Left renal pelvis (tissue), 4 donors: ENCODE data around the gene ATP5IF1. TPM values are rescaled to one million over a fixed set of nuclear protein-coding genes. Genes with fewer than 3 reads are reported as not detected.

ENCODE experiments used
- DNase-seq, 4 donors: peaks; one replicate each; pipeline ENCODE4 v3.0.0-alpha.2; 2013; ENCODE audit warnings: low read depth in 4 of 4, low spot score in 3 of 4
- polyA plus RNA-seq, 4 donors: library from polyadenylated mRNA; unstranded; fragments of 120-200 nt; gene quantifications; one replicate each; pipeline ENCODE4 v1.2.1, GENCODE V29; 2013; ENCODE audit not compliant: insufficient read length in 4 of 4

The ATP5IF1 gene
- polyA plus RNA-seq, 4 donors = 128 to 338 (median 260) TPM

DNA sequence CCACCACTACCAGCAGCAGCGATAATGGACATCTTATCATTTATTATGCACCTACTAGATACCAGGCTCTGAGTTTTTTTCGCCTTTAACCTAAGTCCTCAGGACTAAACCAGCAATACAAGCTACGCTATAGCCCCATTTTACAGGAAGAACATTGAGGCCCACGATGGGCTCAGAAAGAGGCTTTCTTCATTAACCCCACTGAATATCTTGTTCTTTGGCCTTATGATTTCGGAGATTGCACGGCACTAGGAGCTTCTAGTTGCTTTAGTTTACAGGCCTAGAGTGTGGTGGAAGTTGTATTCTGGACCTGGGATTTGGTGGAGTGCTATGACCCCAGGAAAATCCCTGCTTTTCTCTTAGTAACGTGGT, 24.9 kb downstream of the ATP5IF1 start:
- no peak for DNase-seq

DNA sequence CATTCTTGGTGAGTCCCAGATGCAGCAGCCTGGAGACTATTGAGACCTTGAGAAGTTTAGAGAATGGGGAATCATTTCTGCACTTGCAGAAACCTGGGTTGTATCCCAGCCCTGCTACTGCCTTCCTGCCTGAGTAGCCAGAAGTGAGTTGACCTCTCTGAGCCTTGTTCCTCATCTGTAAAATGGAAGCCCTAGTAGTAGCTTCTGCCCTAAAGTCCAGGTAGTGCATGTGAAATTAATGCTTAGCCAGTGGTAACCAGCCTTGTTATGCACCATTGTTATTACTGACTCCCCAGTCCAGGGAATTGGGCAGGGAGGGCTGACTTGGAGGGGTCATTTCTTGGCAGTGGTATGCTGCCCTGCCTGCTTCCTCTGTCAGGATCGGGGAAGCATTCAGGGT, 29.0 kb downstream of the ATP5IF1 start:
- no peak for DNase-seq

GRCh38 chr1:28265577-28265976, 29.7 kb downstream of the ATP5IF1 start:
- no peak for DNase-seq

GRCh38 chr1:28266920-28267322, 31.0 kb downstream of the ATP5IF1 start:
- DNase-seq = no peak

DNA sequence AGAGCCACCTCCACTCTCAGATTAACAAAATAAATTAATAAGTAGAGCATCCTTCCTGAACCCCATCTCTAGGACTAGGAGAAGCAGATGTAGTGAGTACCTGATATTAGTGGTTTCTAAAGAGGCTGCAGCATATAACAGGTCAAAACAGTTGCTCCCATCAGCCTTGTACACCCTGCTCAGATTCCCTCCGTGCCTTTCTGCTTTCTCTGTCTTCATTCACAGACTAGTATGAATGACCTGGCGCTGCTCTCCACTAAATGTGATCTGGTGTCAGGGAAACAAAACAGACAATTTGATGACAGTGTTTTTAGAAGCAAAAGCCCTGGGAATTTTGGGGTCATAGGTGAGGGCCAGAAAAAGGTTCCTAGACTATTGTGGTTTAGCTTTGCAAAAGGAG, 31.7 kb downstream of the ATP5IF1 start:
- no peak for DNase-seq

DNA sequence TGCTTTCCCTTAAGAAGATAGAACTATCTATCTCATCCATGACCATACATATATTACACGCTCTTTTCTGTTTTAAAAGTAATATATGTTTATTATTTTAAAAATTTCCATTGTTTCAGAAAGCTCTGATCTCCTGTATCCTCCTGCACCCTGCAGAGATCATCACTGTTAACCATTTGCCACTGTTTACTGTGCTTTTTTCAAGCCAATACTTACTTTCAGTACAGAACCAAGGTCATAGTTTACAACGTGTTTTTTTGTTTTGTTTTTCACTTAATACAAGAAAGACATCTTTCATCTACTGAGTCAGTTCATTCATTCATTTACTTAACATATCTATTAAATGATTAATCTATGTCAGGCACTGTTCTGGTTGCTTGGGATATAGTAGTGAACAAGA, 33.6 kb downstream of the ATP5IF1 start:
- no peak for DNase-seq

- no peak for DNase-seq
Observed at GRCh38 chr1:28272215-28272852, 36.4 kb downstream of the ATP5IF1 start.

DNA sequence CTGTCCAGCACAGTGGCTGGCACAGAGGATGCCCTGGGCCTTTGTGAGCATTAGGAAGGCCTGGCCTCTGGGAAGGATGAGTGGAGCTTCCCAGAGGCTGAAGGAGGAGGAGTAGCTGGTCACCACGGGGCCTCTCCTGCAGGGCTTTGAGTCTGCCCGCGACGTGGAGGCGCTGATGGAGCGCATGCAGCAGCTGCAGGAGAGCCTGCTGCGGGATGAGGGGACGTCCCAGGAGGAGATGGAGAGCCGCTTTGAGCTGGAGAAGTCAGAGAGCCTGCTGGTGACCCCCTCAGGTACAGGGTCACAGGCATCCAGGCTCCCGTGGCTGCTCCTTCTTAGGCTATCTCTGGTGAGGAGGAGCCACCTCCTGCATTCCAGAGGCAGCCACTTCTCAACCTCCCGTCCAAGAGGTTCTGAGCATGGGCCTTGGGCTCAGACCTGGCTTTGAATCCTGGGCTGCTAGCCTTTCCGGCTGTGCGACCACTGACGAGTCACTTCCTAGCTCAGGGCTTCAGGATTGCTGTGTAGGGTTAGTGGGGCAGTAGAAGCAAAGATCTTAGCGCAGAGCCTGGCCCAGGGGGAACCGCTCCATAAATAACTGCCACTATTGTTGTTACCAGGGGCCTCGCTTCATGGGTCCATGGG, 37.4 kb downstream of the ATP5IF1 start:
- no peak for DNase-seq

- no peak for DNase-seq
Observed at GRCh38 chr1:28278763-28279162, 42.8 kb downstream of the ATP5IF1 start.

DNA sequence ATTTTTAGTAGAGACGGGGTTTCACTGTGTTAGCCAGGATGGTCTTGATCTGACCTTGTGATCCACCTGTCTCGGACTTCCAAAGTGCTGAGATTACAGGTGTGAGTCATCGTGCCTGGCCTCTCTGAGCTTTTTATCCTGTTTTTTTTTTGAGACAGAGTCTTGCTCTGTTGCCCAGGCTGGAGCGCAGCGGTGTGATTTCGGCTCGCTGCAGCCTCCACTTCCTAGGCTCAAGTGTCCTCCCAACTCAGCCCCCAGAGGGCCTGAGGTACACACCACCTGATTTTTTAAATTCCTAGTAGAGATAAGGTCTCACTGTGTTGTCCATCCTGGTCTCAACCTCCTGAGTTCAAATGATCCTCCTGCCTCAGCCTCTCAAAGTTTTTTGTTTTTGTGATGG, 43.8 kb downstream of the ATP5IF1 start:
- DNase-seq = no peak

DNA sequence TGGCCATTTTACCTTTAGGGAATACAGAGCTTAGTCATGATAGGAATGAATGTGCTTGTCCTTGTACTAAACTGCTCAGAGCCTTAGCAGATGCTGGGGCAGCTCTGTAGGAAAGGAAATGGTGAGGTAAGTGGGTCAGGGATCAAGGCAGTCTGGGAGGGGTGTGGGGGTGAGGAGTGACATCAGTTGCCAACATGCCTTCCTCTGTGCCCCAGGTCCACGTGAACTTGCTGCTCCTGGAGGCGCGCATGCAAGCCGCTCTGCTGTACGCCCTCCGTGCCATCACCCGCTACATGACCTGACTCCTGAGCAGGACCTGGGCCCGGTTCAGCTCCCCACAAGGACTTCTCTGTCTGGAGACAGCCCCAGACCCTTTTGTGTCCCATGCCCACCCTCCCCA, 44.6 kb downstream of the ATP5IF1 start:
- DNase-seq = no peak

- no peak for DNase-seq
Observed at GRCh38 chr1:28280977-28281381, 45.1 kb downstream of the ATP5IF1 start.

DNA sequence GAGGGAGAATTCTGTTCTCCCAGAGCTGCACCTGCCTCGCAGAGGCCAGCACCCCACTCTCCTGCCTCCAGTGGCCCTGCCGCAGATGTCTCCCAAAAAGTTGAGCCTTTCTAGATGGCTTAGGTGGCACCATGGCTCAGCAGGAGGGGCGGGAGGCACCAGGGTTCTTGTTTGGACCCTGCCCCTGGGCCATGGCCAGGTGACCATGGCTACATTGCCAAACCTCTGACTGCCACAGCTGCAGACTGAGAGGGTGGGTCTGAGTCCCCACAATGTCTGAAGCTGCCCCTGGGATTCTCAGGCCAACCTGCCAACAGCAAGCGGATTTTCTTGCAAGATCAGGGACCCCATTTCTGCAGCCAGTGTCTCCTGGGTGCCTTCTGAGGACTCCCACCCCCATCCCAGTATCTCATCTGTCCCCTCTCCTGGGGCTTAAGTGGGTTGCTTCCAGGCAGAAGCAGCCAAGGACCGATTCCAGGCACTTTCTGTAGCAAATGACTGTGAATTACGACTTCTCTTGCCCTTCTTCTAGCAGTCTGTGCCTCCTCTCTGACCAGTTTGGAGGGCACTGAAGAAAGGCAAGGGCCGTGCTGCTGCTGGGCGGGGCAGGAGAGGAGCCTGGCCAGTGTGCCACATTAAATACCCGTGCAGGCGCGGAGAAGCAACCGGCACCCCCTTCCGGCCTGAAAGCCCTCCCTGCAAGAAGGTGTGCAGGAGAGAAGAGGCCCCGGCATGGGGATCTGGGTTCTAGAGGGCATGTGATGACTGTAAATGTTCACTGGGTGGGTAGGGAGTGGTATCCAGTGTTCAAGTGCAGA, 45.9 kb downstream of the ATP5IF1 start:
- no peak for DNase-seq

DNA sequence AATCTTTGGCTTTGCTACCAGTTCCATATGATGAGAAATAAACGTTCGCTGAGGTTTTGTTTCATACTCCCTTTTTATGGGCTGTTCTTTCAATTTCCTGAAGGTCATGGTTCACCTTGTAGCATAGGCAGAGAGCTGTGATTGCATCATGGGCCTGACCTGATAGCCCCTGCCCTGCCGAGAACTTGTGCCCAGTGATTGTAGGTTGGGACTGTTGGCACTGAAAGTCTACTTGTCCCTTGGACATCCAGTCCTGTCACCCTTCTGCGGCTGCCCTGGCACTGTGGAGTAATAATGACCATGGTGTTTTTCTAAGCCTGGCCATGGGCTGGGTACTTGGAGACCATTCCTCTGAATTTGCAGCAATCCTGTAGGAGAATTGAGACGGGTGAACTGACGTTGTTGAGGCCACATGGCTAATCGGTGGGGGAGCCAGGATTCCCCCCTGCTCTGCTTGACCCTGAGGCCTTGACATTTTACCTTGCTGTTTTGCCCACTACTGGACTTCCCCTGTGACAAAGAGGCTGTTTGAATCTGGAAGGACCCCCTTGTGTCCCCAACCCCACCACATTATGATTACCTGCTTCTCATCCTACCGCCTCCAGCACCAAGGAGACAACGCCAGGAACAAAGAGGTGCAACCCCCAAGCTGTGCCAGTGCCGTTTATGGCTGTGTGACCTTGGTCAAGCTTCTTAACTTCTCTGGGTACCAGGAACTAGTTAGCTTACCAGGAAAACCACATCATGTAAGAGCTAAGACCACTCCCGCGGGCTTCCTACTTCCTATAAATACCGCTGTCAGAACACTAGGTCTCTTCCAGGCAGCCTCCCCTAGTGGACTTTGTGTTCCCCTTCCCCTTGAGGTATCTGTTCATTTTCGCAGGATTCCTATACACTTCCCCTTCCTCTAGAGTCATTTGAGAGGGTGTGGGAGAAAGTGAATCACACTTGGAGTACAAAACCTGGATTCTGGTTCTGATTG, 46.8 kb downstream of the ATP5IF1 start:
- DNase-seq = no peak

GRCh38 chr1:28286111-28286510, 50.2 kb downstream of the ATP5IF1 start:
- DNase-seq = no peak

Other genes starting within 250 kb of the ATP5IF1 start
- gene EYA3, start 147.5 kb upstream of the ATP5IF1 start, polyA plus RNA-seq = 10 to 100 TPM; 16.9 to 58.0 (median 57.7) TPM
- gene PTAFR, start 59.4 kb upstream of the ATP5IF1 start, polyA plus RNA-seq = 1 to 10 TPM; 2.1 to 3.3 (median 2.6) TPM
- 100 to 1,000 TPM; 141 to 178 (median 152) TPM for gene DNAJC8, start 3.1 kb upstream of the ATP5IF1 start, polyA plus RNA-seq
- gene SESN2, start 23.4 kb downstream of the ATP5IF1 start, polyA plus RNA-seq = 10 to 100 TPM; 10.4 to 21.7 (median 15.3) TPM
- 10 to 100 TPM; 11.8 to 21.4 (median 19.9) TPM for gene MED18, start 92.9 kb downstream of the ATP5IF1 start, polyA plus RNA-seq
- 10 to 100 TPM; 50.3 to 86.1 (median 81.7) TPM for gene PHACTR4, start 133.6 kb downstream of the ATP5IF1 start, polyA plus RNA-seq